GM23338 (cell line): ENCODE data around the gene NDST4.

Experiments used
- CREB1 ChIP-seq: fragments of 250-450 bp; sonication (Bioruptor Pico); IDR thresholded peaks from 2 replicates; pipeline ENCODE4 v1.5.0; 2020; ENCODE audit warnings: low read depth, mild to moderate bottlenecking, moderate library complexity
- EZH2 ChIP-seq: fragments of 200-600 bp; sonication (generic); IDR thresholded peaks from one replicate; pipeline ENCODE4 v1.8.0; 2017; ENCODE audit warnings: antibody characterized with exemption, mild to moderate bottlenecking, low read depth; ENCODE audit not compliant: unreplicated experiment
- EZH2phosphoT487 ChIP-seq: fragments of 200-600 bp; sonication (generic); IDR thresholded peaks from one replicate; pipeline ENCODE4 v1.8.1; 2018; ENCODE audit warnings: antibody characterized with exemption; ENCODE audit not compliant: unreplicated experiment
- JUNB ChIP-seq: IDR thresholded peaks from one replicate; pipeline ENCODE4 v1.6.1; 2016; ENCODE audit warnings: antibody characterized with exemption; ENCODE audit not compliant: unreplicated experiment
- NANOG ChIP-seq: IDR thresholded peaks from 2 replicates; pipeline ENCODE4 v1.6.1; 2016; ENCODE audit warnings: antibody characterized with exemption, borderline replicate concordance
- REST ChIP-seq: IDR thresholded peaks from one replicate; pipeline ENCODE4 v1.6.1; 2018; ENCODE audit warnings: antibody characterized with exemption; ENCODE audit not compliant: unreplicated experiment
- TF ChIP-seq, protein P1 (sequence below), 2 experiments: fragments of 200-600 bp in 1 of 2; sonication (generic) in 1 of 2; conservative IDR thresholded peaks; 2 replicates each; pipeline versions ENCODE4 v1.5.1 to v1.6.1; 2016 to 2017; ENCODE audit warnings: antibody characterized with exemption in 2 of 2, low read depth in 2 of 2, mild to moderate bottlenecking in 2 of 2, moderate library complexity in 1 of 2

DNA sequence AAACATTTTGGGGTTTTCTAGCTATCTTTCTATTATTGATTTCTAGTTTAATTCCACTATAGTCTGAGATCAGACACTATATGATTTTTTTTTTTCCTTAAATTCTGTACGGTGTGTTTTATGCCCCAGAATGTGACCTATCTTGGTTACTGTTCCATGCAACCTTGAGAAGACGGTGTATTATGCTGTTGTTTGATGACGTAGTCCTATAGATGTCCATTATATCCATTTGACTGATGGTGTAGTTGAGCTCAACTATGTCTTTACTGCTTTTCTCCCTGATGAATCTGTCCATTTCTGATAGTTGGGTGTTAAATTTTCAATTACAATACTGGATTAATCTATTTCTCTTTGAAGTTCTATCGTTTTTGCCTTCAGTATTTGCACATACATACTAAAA is 212.5 kb downstream of the NDST4 start:
- TF ChIP-seq EZH2 = no peak
- TF ChIP-seq, protein P1, sequence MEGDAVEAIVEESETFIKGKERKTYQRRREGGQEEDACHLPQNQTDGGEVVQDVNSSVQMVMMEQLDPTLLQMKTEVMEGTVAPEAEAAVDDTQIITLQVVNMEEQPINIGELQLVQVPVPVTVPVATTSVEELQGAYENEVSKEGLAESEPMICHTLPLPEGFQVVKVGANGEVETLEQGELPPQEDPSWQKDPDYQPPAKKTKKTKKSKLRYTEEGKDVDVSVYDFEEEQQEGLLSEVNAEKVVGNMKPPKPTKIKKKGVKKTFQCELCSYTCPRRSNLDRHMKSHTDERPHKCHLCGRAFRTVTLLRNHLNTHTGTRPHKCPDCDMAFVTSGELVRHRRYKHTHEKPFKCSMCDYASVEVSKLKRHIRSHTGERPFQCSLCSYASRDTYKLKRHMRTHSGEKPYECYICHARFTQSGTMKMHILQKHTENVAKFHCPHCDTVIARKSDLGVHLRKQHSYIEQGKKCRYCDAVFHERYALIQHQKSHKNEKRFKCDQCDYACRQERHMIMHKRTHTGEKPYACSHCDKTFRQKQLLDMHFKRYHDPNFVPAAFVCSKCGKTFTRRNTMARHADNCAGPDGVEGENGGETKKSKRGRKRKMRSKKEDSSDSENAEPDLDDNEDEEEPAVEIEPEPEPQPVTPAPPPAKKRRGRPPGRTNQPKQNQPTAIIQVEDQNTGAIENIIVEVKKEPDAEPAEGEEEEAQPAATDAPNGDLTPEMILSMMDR (conservative IDR thresholded peaks at IDR 0.05; ENCODE audit: low read depth in 2 of 2) = no peak
- TF ChIP-seq EZH2phosphoT487 = no peak
- TF ChIP-seq REST = no peak
- no peak for TF ChIP-seq NANOG
- no peak for TF ChIP-seq CREB1 (CRISPR knock-in tag)
- no peak for TF ChIP-seq JUNB
